T-helper 2 cell treated with Interferon-gamma antibody and Interleukin-4, amounts not matched to agents 5 μg/mL and 100 μg/mL, for 36 hours (primary cell): ENCODE measurements around the gene DCHS2.

Experiments
- DNase-seq: peaks from one replicate; pipeline ENCODE4 v3.0.0; 2021; ENCODE audit warnings: low spot score
- H3K27ac Mint-ChIP-seq: one replicate; pipeline ENCODE4 v1.8.0; 2021; ENCODE audit warnings: mild to moderate bottlenecking, mixed read lengths
- H3K27me3 Mint-ChIP-seq: one replicate; pipeline ENCODE4 v1.8.0; 2021; ENCODE audit warnings: low read depth, mixed read lengths
- H3K36me3 Mint-ChIP-seq: one replicate; pipeline ENCODE4 v1.8.0; 2021; ENCODE audit warnings: low read depth, mixed read lengths
- H3K4me1 Mint-ChIP-seq: one replicate; pipeline ENCODE4 v1.8.0; 2021; ENCODE audit warnings: low read depth, mixed read lengths
- H3K4me3 Mint-ChIP-seq: one replicate; pipeline ENCODE4 v1.8.0; 2022; ENCODE audit warnings: mild to moderate bottlenecking, moderate library complexity, mixed read lengths
- H3K9me3 Mint-ChIP-seq: one replicate; pipeline ENCODE4 v1.8.0; 2021; ENCODE audit warnings: mixed read lengths

DCHS2 gene

GRCh38 chr4:154491341-154492271, at the start of gene DCHS2:
DCHS2 (minus strand) TSS chr4:154491799; CDS start chr4:154491355, 444 bp downstream.
- Mint-ChIP-seq H3K9me3 (no peaks in the 10 kb centered on the region), H3K4me3 (peak within 1 kb of the TSS; percentile 68), H3K27me3 (peaks cover 77% of the 10 kb centered on the region), H3K4me1 (peaks cover 7% of the 10 kb centered on the region), H3K36me3 (no peaks in the 10 kb centered on the region), H3K27ac (no peak within 1 kb of the TSS)
- DNase-seq: no peak

- no peak for DNase-seq
- Mint-ChIP-seq H3K27me3 (peaks cover 6% of the 10 kb centered on the region), H3K9me3 (no peaks in the 10 kb centered on the region), H3K4me3 (no peak overlapping the region), H3K27ac (no peak overlapping the region), H3K36me3 (peaks cover 15% of the 10 kb centered on the region), H3K4me1 (no peaks in the 10 kb centered on the region)
Measured at GRCh38 chr4:154534296-154534695, 42.7 kb upstream of the DCHS2 start.

DNA sequence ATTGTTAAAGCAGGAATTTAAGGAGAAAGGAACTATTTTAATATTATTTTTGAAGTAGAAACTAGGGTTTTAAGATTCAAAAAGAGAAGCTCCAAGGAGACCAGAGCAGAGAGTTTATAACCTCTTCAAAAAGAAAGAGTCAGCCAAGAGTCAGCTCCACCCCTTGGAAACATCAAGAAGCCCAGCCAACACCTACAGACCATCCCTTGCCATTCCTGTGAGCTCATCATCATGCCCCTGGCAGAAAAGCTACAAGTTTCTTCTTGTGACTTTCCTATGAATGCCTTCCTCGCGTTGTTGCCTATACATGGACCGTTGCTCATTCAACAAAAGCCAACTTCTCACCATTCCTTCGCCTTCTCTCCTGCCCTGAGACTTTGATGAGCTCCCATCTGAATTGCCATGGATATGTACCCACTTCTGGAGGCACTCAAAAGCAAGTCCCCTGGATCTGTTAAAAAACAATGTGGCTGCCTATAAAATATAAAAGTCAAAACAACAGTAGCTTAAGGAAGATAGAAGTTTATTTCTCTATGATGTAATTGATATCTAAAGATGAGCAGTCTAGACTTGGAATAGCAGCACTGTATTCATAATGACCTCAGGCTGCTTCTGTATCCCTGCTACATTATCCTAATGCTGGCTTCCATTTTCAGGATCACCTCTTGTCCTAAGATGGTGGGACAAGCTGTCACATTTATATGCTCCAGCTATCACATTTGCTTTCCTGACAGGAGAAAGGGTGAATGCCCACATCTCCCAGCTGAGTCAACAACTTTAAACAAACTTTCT, 38.3 kb upstream of the DCHS2 start:
- H3K36me3 Mint-ChIP-seq: no peaks in the 10 kb centered on the region
- no peaks in the 10 kb centered on the region for H3K9me3 Mint-ChIP-seq
- no peaks in the 10 kb centered on the region for H3K4me1 Mint-ChIP-seq
- H3K27me3 Mint-ChIP-seq: peaks cover 18% of the 10 kb centered on the region
- no peak for DNase-seq
- no peak overlapping the region for H3K4me3 Mint-ChIP-seq
- no peak overlapping the region for H3K27ac Mint-ChIP-seq

DNA sequence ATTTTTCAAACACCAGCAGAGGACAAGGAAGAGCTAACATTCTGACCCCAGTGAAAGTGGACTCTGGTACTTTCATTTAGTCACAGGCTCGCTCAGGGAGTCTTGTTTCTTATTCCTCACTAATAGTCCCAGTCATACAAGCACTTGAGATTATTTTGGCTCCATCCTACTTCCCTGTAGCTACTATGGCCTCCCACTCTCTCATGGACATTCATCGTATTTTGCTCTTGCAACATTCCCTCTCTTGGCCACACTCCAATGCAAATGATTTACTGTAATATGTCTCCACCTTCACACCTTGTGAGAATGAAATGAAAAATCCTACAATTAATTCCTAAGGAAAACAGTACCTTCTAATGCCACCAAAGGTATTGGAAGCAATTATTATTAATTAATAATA, 37.3 kb upstream of the DCHS2 start:
- H3K36me3 Mint-ChIP-seq: no peaks in the 10 kb centered on the region
- DNase-seq: no peak
- no peaks in the 10 kb centered on the region for H3K4me1 Mint-ChIP-seq
- no peaks in the 10 kb centered on the region for H3K9me3 Mint-ChIP-seq
- H3K4me3 Mint-ChIP-seq: no peak overlapping the region
- H3K27me3 Mint-ChIP-seq: peaks cover 18% of the 10 kb centered on the region
- H3K27ac Mint-ChIP-seq: no peak overlapping the region

- Mint-ChIP-seq H3K27me3 (peaks cover 18% of the 10 kb centered on the region), H3K36me3 (no peaks in the 10 kb centered on the region), H3K4me3 (no peak overlapping the region), H3K9me3 (no peaks in the 10 kb centered on the region), H3K4me1 (no peaks in the 10 kb centered on the region), H3K27ac (no peak overlapping the region)
- no peak for DNase-seq
Measured at GRCh38 chr4:154527308-154527707, 35.7 kb upstream of the DCHS2 start.

GRCh38 chr4:154526151-154526550, 34.6 kb upstream of the DCHS2 start:
- Mint-ChIP-seq H3K36me3 (no peaks in the 10 kb centered on the region), H3K4me1 (no peaks in the 10 kb centered on the region), H3K27ac (no peak overlapping the region), H3K9me3 (no peaks in the 10 kb centered on the region), H3K4me3 (no peak overlapping the region), H3K27me3 (peaks cover 18% of the 10 kb centered on the region)
- DNase-seq: no peak

DNA sequence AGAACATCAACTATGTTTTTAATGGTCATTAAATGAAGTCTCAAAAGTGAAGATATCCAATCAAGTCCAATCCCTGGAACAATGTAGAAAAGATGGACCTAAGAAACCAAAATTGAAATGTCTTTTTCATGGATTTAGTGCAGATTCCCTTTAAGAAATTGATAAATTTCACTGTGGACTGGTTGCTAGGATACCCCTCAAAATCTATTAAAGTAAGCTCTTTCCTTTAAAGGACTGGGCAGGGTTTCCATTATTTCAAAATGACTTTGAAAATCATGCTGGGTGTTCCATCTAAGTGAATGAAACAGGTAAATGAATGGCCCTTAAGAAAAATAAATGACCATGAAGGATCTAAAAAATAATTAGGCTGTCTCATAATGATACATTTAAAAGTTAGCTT, 30.0 kb upstream of the DCHS2 start:
- H3K4me1 Mint-ChIP-seq: no peaks in the 10 kb centered on the region
- H3K27ac Mint-ChIP-seq: no peak overlapping the region
- H3K4me3 Mint-ChIP-seq: no peak overlapping the region
- DNase-seq: no peak
- H3K27me3 Mint-ChIP-seq: peaks cover 21% of the 10 kb centered on the region
- H3K36me3 Mint-ChIP-seq: no peaks in the 10 kb centered on the region
- H3K9me3 Mint-ChIP-seq: no peaks in the 10 kb centered on the region

- Mint-ChIP-seq H3K9me3 (no peaks in the 10 kb centered on the region), H3K27me3 (peaks cover 22% of the 10 kb centered on the region), H3K36me3 (no peaks in the 10 kb centered on the region), H3K4me1 (no peaks in the 10 kb centered on the region), H3K4me3 (no peak overlapping the region), H3K27ac (no peak overlapping the region)
- DNase-seq: no peak
Measured at GRCh38 chr4:154519214-154519613, 27.6 kb upstream of the DCHS2 start.

GRCh38 chr4:154517591-154517990, 26.0 kb upstream of the DCHS2 start:
- no peak overlapping the region for H3K4me3 Mint-ChIP-seq
- DNase-seq: no peak
- peaks cover 29% of the 10 kb centered on the region for H3K27me3 Mint-ChIP-seq
- no peak overlapping the region for H3K27ac Mint-ChIP-seq
- no peaks in the 10 kb centered on the region for H3K9me3 Mint-ChIP-seq
- no peaks in the 10 kb centered on the region for H3K36me3 Mint-ChIP-seq
- no peaks in the 10 kb centered on the region for H3K4me1 Mint-ChIP-seq

DNA sequence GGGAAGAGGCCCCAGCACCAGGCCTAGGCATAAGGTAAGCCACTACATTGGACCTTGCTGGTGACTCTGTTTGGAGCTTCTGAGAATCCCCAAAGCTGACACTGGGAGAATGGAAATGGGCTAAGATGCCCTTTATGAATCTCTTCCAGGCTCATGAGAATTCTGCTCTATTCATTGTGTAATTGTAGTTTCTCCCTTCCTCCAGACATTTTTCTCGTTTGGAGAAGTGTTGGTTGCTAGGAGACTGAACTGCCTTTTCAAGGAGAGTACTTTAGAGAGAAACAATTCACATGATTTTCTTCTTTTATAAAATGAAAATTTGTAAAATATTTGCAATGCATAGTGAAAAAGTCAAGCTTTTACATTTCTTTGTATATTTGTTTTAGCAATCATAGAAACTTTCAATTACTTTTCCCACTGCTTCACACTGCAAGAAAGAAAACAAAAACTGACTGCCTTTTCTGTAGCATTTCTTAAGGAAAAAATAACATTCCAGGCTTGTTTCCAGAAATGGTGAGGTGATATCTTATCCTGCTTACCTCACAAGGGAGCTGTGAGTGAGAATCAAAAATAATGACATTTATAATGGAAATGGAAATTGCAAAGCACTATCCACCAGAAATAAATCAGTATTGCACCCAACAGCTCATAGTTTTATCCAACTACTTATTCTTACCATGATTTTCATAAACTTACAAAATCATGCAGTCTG, 24.9 kb upstream of the DCHS2 start:
- Mint-ChIP-seq H3K4me3 (no peak overlapping the region), H3K27me3 (peaks cover 29% of the 10 kb centered on the region), H3K36me3 (no peaks in the 10 kb centered on the region), H3K27ac (no peak overlapping the region), H3K4me1 (no peaks in the 10 kb centered on the region), H3K9me3 (no peaks in the 10 kb centered on the region)
- DNase-seq: no peak

- no peak for DNase-seq
- Mint-ChIP-seq H3K4me3 (no peak overlapping the region), H3K4me1 (no peaks in the 10 kb centered on the region), H3K27ac (no peak overlapping the region), H3K36me3 (no peaks in the 10 kb centered on the region), H3K9me3 (no peaks in the 10 kb centered on the region), H3K27me3 (peaks cover 25% of the 10 kb centered on the region)
Measured at GRCh38 chr4:154511981-154512380, 20.4 kb upstream of the DCHS2 start.

- no peak overlapping the region for H3K4me3 Mint-ChIP-seq
- H3K27ac Mint-ChIP-seq: no peak overlapping the region
- H3K9me3 Mint-ChIP-seq: no peaks in the 10 kb centered on the region
- no peak for DNase-seq
- no peaks in the 10 kb centered on the region for H3K4me1 Mint-ChIP-seq
- no peaks in the 10 kb centered on the region for H3K36me3 Mint-ChIP-seq
- peaks cover 25% of the 10 kb centered on the region for H3K27me3 Mint-ChIP-seq
Measured at GRCh38 chr4:154511548-154511947, 19.9 kb upstream of the DCHS2 start.

DNA sequence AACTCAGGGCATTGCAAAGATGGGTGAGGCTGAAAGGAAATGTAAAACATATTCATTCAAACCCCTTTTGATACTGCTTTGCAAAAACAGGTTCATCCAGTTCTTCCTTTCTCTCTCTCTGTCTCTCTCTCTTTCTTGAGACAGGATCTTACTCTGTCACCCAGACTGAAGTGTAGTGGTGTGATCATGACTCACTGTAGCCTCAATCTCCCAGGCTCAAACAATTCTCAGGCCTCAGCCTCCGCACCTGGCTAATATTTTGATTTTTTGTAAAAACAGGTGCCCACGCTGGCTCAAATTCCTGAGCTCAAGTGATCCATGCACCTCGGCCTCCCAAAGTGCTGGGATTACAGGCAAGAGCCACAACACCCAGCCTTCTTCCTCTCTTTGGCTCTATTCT, 15.6 kb upstream of the DCHS2 start:
- DNase-seq: no peak
- Mint-ChIP-seq H3K27me3 (peaks cover 22% of the 10 kb centered on the region), H3K36me3 (no peaks in the 10 kb centered on the region), H3K4me3 (no peak overlapping the region), H3K9me3 (no peaks in the 10 kb centered on the region), H3K27ac (no peak overlapping the region), H3K4me1 (no peaks in the 10 kb centered on the region)

DNA sequence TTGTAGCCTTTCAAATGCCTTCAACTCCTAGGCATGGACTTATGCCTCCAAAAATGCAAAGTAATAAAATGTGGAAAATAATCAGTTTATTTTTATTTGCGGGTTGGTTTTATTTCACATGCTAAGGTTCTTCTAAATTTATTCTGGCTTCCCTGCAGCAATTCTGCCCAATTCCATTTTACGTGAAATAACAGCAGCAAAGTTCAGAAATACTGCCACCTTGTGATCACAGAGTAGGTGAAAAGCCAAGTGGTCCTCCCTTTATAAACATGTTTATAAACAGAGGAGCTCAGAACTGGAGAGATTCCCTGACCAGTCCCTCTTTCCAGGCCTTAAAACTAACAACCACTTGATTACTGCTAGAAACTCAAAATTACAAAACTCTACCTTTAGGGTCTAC, 14.7 kb upstream of the DCHS2 start:
- H3K27ac Mint-ChIP-seq: no peak overlapping the region
- H3K9me3 Mint-ChIP-seq: no peaks in the 10 kb centered on the region
- no peaks in the 10 kb centered on the region for H3K36me3 Mint-ChIP-seq
- H3K4me1 Mint-ChIP-seq: no peaks in the 10 kb centered on the region
- H3K27me3 Mint-ChIP-seq: peaks cover 23% of the 10 kb centered on the region
- H3K4me3 Mint-ChIP-seq: no peak overlapping the region
- no peak for DNase-seq
